Sciatic nerve (tissue), 2 donors: Measurements from ENCODE around the gene CCDC33. TPM values are rescaled to one million over a fixed set of nuclear protein-coding genes. Genes with fewer than 3 reads are reported as not detected.

ENCODE experiments used
- ATAC-seq: fragments of 200-7000 bp; cut with Tn5 transposase; one replicate; pipeline ENCODE4 v1.9.1; 2020; ENCODE audit warnings: mild to moderate bottlenecking, moderate library complexity
- DNase-seq: peaks from one replicate; pipeline ENCODE4 v3.0.0-alpha.2; 2020; ENCODE audit warnings: low spot score
- intact Hi-C: fragments of 100-400 bp; cut with DNase I; formaldehyde crosslinking; loops from one replicate; pipeline ENCODE4 v1.14.2; 2022
- total RNA-seq: library from RNA; stranded (reverse); fragmentation: NEBNext Ultra II Directional; extraction: Animal tissue kit (Norgen Biotek cat#: 25700); gene quantifications from one replicate; pipeline ENCODE4 v1.2.1, GENCODE V29; 2021
- donor health status: DM: no; HTN: no; CAD: no.
- donor health status: DM: no; HTN: no; CAD: no.

CCDC33 gene
- total RNA-seq, 1 donor from 2014 or later: not detected

DNA sequence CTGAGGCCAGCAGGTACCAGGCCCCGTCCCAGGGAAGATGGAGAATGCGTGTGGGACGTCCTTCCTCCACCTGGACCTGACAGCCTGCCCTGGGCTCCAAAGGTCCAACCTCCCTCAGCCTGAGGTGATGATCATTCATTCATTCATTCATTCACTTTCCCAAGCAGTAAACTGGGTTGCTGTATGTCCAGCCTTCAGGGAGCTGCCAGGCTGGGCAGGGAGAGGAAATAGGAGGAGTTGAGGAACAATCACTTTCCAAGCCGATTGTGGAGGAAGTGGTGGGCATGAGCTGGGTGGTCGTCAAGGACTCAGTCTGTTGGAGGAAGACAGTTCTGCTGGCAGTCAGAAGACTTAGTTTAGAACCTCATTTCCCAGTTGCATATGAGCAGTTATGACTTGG is 10.2 kb upstream of the CCDC33 start:
- ATAC-seq (no peak), DNase-seq (no peak)
- intact Hi-C loops: no loop called here

DNA sequence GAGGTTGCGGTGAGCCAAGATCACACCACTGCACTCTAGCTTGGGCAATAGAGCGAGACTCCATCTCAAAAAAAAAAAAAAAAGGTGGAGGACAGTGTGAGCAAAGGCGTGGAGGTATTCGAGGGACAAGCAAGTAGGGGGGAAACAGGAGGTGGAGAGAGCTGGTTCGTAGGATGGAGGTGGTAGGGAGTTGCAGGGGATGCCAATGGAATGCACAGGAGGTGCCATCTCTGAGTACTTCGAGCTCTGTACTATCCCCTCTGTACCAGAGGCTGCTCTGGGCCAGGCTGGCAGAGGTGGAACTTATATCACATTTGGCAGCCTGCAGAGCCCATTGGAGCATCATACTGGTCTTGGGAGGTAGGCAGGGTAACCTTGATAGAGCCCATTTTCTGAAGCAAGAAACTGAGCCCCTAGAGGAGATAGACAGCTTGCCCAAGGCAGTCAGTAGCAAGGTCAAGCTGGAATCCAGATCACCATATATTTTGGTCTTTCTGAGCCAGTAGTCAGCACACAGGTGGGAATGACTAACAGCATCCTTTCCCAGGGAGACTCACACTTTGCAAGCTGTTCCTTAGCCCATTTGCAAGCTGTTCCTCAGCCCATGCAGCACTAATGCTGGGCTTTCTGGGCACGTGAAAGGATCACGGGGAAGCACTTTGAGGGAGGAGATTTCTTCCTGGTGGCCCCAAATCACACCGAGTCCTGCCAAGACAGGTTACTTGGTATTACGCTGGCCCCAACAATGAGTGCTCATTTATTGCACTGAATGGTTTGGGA is 9.2 kb upstream of the CCDC33 start:
- intact Hi-C loops: no loop called here
- ATAC-seq (no peak), DNase-seq (no peak)

GRCh38 chr15:74227968-74228722 is 8.0 kb upstream of the CCDC33 start:
- intact Hi-C loops: no loop called here

DNA sequence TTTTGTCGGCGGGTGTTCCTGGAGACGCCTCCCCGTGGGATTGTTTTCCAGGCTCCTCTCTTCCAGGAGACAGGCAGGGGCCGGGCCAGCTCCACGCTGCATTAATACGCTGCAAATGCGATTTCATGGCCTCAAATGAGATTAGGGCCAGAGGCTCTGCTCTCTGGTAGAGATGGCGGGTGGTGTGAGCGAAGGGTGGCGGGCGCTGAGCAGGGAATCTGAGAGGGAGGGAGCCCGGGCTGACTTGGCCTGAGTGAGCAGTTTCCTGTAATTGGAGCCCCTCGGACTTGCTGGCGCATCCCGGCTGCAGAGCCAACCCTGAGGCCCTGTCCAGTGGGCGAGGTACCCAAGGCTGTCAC is 7.4 kb upstream of the CCDC33 start:
- intact Hi-C loops: no loop called here
- DNase-seq (no peak), ATAC-seq (peak; percentile 16)

More at GRCh38 chr15:74227968-74228722, 8.0 kb upstream of the CCDC33 start:
- DNase-seq: no peak
- ATAC-seq: no peak

DNA sequence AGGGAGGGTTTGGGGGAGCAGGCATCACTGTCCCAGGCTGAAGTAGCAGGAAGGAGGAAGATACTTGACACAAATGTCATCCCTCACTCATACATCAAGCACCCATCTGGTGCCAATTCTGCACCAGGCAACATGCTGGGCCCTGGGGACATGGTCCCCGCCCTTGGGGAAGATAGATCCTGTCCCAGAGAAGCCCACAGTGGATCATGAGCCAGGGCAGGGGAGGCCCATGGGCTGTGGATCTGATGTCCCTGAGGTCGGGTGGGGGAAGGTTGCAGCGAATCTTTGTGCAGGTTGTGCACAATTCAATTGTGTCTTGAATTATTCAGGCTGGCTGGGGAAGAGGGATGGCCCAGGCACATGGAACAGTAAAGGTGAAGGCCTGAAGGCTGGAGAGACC is 6.4 kb upstream of the CCDC33 start:
- intact Hi-C loops: no loop called here

DNA sequence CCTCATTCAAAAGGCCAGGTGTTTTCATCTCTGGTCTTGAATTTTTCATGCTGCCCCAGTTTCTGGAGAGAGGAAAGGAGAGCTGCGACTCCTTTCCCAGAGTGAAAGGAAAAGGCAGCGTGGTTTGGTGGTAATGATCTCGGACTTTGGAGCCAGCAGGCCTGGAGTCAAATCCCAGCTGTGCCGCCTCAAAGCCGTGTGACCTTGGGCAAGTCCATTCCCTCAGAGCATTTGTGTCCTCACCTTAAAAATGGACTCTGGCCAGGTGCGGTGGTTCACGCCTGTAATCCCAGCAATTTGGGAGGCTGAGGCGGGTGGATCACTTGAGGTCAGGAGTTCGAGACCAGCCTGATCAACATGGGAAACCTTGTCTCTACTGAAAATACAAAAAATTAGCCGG is 4.7 kb upstream of the CCDC33 start:
- intact Hi-C loops: no loop called here
- ATAC-seq (no peak), DNase-seq (no peak)

More for the DNA sequence above, 6.4 kb upstream of the CCDC33 start:
- ATAC-seq (no peak), DNase-seq (no peak)

DNA sequence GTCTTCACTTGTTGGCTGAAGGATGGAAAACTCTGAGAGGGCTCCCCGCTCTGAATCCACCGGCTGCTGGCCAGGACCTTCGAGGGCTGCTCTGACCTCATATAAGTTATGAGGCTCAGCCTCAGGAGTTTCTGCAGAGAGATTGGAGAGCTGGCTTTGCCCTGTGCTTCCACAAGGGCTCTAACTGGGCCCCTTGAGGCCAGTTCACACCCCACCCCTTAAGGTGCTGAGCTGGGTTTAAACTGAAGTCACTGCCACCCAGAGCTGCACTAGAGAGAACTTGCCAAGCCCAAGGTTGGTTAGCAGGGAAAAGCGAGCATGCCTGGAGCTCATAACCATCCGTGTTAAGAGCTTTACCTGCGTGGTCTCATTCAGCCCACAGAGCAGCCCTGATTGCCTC is 2.8 kb upstream of the CCDC33 start:
- intact Hi-C loops: no loop called here
- DNase-seq: no peak
- ATAC-seq: no peak

DNA sequence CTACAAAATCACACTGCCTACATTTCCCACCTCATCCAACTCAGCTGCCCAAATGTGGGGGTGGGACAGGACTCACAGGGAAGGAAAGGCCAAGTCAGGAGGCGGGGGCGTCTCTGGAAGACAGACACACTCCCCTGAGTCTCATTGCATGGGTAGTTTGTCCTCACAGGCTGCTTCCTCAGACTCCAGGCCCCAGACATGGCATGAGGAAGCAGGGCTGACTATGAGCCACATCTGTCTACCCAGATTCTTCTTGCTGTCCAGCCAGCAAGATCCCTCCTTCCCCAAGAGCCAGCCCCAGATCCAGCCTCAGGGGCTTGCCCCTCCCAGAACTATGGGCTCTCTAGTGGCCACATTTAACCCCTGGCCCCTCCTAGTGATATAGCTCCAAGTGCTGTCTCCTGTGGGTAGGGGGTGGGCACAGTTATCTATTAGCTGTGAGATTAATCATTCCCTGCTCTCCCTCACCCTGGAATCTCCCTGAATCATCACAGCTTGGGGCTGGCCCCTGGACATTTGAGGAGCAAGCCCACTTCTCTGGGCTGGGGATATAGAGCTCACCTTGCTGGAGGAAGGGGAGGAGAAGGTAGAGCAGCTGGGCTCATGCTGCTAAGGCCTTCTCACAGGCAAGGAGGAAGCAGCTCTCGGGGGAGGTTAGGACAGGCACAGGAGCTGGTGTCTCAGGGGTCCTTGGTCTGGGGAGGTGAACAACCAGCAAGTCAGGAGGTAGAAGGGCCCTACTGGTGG is 2.1 kb upstream of the CCDC33 start:
- DNase-seq (no peak), ATAC-seq (no peak)
- intact Hi-C loops: no loop called here

- ATAC-seq: no peak
- intact Hi-C loops: no loop called here
- DNase-seq: no peak
Observed at GRCh38 chr15:74234598-74234875, 1.6 kb upstream of the CCDC33 start.

DNA sequence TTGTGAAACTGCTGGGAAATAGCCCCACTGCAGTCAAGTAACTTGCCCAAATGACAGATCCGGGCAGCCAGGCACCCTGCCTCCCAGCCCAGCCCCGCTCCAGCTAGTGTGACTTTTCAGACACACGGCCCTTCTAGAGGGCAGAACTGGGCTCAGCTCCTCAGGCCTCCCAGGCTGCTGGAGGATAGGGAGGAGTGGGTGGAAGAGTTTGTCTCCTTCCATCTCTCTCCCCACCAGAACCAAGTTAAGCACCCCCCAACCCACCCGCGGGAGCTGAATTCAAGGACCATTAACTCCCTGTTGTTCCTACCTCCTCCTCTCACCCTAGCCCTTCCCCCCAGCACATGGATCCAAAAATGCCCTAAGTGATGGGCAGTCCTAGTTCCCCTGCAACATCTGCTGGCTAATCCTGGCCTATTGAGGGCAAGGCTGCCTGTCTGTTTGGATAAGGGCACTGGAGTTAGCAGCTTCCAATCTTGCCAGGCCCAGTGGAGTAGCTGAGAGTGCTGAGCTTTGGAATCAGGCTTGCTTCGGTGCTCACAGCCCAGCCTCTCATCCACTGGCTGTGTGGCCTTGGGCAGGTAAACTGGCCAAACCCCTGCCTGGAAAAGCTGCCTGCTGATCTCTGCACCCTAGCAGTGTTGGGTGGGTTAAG is 3.1 kb downstream of the CCDC33 start:
- ATAC-seq (no peak), DNase-seq (no peak)
- intact Hi-C loops: no loop called here

- intact Hi-C loops: no loop called here
- ATAC-seq: peak; percentile 42
- DNase-seq: peak; percentile 79
Observed at GRCh38 chr15:74240002-74240568, 4.0 kb downstream of the CCDC33 start.

- intact Hi-C loops: no loop called here
- DNase-seq (no peak), ATAC-seq (no peak)
Observed at GRCh38 chr15:74240897-74241614, 4.9 kb downstream of the CCDC33 start.

DNA sequence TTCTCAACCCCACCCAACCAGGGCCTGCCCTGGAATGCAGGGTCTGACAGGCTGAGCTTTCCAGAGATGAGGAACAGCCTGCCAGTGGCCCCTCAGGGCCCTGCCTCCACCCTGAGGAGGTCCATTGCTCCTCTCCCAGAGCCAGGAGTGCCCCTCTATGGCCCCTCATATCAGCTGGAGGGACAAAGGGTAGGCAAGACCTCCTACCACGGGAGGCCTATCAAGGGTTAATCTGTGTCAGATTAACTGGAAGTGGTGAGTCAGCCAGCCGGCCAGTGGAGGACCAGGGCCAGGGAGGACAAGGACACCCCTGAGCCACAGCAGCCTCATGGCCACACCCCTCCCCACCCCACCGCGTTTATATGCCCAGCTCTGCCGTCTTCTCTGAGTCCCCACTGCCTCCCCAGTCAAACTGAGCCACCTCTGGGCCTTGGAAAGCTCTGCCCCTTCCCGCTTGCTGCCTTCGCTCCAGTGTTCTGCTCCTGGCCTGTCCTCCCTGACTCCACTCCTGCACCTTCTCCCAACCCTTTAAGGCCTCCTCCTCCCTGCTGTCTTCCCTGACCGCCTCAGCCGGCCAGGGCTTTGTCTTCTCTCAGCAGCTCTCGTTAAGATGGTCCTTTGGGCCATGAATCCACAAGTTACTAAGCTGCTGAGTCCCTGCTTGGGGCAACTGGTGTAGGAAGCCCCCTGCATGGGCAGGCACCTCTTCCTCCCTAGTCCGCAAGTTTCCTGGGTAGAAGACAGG is 6.5 kb downstream of the CCDC33 start:
- no peak for ATAC-seq
- intact Hi-C loops: no loop called here
- DNase-seq: no peak

GRCh38 chr15:74243431-74243830 is 7.3 kb downstream of the CCDC33 start:
- ATAC-seq (no peak), DNase-seq (no peak)
- intact Hi-C loops: no loop called here

- intact Hi-C loops: no loop called here
- no peak for DNase-seq
- ATAC-seq: no peak
Observed at GRCh38 chr15:74244822-74245341, 8.8 kb downstream of the CCDC33 start.

DNA sequence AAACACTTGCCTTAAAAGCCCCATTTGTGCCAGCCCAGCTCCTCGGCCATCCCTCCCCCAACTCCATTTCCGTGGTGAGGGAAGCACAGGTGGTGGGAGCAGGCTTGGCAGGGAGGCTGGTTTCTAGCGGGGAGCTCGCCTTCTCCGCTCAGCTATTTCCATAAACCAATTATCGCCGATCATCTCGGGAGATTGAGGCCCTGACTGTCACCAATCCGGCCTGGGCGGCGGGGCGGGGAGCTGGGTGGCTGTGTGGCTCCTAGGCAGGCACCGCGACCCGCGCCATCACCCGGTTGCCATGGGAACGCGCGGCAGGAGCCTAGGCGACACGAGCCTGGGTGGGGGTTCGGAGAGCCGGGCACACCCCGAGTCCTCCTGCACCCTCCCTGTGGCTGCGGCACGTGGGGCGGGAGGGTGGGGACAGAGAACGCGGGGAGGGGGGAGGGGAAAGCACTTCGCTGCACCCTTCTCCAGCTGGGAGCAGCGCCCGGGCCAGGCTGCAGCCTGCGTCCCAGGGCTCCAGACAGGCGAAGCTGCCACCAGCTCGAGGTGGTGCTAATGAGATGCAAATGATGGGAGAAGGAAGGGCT is 9.3 kb downstream of the CCDC33 start:
- DNase-seq (no peak), ATAC-seq (peak; percentile 14)
- intact Hi-C loops: no loop called here

DNA sequence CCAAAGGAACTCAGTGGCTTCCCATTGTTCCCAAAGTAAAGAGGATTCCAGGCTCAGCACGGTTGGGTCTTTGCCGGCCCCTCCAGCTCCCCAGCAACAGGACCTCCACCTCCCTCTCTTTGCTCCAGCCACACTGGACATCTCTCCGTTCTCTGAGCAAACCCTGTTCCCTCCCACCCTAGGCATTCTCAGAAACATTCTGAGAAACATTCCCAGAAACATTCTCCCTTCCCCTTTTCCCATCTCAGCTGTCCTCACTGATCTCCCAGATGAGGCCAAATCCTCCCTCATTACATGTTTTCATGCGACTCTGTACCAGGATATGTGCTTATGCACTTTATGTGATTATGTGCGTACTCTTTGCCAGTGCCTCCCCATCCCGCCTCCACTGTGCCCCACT is 14.1 kb downstream of the CCDC33 start:
- no peak for ATAC-seq
- intact Hi-C loops: no loop called here
- no peak for DNase-seq
